Hematopoietic multipotent progenitor cell treated with erythropoietin and hydrocortisone succinate and interleukin-3 and kit ligand, for 8 days (in vitro differentiated cells): Measurements from ENCODE around the gene MT1X.
"Not testable (repeated sequence)": the region's sequence is repeated elsewhere in the genome, so short reads cannot be mapped to it uniquely, and the experiment has no call there.

Experiments
- DNase-seq: peaks from one replicate; pipeline ENCODE4 v3.0.0-alpha.2; 2015

The MT1X gene

GRCh38 chr16:56657555-56658326 lies 24.5 kb upstream of the MT1X start, which contains the start of gene MT1F:
Gene MT1F (plus strand): TSS chr16:56657959. CDS start chr16:56658059, 100 bp downstream.
- DNase-seq = peak; percentile 9

DNA sequence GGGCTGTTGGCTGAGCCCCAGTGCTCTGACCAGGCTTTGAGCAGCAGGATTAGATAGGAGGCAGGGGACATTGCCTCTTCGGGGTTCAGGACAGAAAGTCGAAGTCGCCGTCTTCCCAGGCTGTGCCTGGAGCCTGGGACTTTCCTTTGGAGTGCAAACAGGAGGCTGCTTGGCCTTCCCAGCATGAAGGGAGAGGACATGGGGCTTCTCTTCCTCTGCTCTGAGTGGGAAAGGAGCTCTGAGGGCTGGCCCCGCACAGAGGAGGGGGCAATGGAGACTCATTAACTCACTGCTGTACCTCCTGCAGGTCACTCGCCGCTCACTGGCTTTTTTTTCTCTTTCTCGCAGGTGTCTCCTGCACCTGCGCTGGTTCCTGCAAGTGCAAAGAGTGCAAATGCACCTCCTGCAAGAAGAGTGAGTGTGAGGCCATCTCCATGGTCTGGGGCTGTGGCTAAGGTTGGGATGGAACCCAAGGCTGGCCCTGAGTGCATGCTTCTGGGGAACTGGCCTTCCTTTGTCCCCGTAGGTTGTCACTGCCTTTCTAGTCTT lies 23.9 kb upstream of the MT1X start:
- no peak for DNase-seq

GRCh38 chr16:56662357-56663354 lies 19.6 kb upstream of the MT1X start:
- no peak for DNase-seq

GRCh38 chr16:56664506-56664905 lies 17.8 kb upstream of the MT1X start:
- no peak for DNase-seq

GRCh38 chr16:56665286-56666261 lies 16.7 kb upstream of the MT1X start:
- not testable (repeated sequence) for DNase-seq

GRCh38 chr16:56667581-56668571 lies 14.4 kb upstream of the MT1X start, which contains the start of gene MT1G:
Gene MT1G (minus strand): TSS chr16:56668065. CDS start chr16:56667993, 72 bp downstream.
- peak; percentile 6 for DNase-seq

DNA sequence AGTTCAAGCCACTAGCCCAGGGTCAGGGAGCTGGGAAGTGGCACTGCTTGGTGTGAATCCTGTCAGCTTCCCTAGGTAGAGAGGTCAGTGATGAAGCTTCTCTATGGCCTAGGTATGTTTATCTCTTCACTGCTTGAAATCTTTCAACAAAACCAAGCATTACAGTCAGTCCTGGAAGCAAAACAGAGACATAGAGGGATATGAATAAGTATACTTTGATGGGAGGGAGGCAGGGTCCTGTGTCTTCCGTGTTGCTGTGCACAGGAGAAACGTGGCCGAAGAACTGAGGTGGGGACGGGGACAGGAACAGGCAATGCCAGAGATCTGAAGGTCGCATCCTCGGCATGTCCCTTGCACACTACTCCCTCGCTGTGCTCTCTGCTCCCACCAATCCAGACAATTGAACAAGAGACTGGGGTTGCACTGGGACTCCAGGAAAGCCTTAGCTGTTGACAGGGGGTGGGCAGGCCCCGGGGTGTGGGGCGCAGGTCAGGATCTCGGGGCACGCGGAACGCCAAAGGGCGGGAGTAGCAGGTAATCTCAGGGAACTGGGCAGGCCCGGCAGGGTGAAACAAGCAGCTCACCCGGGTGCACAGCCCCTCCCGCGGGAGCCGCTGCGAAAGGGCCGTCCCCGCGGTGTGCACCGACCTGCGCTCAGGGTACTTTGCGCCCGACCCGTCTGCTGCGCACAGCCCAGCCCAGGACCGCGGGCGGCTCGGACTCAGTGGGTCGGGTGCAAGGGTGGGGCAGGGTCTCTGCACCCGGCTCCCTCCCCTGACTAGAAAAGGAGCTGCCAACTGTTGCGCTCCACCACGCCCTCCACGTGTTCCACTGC lies 13.0 kb upstream of the MT1X start, which contains the start of gene MT1H:
Gene MT1H (plus strand): TSS at position 810 of the 835 bp plus-strand sequence. CDS start 71 bp downstream, outside the sequence.
- DNase-seq = no peak

DNA sequence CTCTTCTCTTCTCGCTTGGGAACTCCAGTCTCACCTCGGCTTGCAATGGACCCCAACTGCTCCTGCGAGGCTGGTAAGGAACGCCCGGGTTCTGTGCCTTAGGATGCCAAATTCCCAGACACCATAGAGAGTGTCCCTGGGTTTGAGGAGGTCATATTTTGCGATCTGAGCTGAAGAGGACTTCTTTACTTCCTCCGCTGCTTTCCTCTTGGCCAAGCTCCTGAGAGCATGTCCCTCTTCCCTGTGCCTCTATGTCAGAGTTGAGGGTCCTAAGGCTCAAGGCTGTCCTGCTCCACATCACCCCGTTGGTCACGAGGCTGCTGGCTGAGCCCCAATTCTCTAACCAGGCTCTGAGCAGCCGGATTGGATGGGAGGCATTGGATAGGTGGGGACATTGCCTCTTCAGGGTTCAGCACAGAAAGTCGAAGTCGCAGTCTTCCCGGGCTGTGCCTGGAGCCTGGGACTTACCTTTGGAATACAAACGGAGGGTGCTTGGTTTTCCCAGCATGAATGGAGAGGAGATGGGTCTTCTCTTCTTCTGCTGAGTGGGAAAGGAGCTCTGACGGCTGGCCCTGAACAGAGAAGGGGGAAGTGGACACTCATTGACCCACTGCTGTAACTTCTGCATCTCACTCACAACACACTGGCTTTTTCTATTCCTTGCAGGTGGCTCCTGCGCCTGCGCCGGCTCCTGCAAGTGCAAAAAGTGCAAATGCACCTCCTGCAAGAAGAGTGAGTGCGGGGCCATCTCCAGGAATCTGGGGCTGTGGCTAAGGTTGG lies 12.2 kb upstream of the MT1X start:
- no peak for DNase-seq

DNA sequence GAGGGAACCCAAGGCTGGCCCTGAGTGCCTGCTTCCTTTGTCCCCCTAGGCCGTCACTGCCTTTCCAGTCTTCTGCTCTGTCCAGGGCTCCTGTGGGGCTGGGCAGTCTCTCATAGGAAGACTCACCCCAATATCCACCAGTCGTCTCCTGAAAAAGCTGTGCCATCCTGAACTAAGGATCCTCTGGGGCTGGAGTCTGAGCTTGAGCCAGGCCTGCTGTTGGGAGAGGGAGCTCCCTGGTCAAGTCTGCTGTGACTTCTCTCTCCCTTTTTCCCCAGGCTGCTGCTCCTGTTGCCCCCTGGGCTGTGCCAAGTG lies 11.7 kb upstream of the MT1X start:
- no peak for DNase-seq

DNA sequence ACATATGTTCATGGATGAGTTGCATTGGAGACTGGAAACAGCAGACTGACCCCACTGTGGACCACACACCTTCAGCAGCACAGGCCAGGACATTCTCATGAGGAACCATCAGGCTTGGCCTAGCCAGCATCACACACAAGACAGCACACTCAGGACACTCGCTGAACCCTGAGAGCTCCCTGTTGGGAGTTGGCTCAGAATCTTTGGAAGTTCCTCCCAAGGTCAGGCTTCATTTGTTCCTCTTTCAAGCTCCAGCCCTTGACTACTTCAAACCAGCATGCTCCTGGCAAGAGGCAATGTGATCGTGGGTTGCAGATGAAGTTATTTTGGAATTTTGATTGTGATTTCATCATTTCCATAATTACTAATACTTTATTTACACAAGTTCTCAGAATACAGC lies 10.6 kb upstream of the MT1X start:
- DNase-seq = not testable (repeated sequence)

GRCh38 chr16:56672171-56672570 lies 10.1 kb upstream of the MT1X start:
- not testable (repeated sequence) for DNase-seq

GRCh38 chr16:56672761-56673536 lies 9.3 kb upstream of the MT1X start:
- no peak for DNase-seq

DNA sequence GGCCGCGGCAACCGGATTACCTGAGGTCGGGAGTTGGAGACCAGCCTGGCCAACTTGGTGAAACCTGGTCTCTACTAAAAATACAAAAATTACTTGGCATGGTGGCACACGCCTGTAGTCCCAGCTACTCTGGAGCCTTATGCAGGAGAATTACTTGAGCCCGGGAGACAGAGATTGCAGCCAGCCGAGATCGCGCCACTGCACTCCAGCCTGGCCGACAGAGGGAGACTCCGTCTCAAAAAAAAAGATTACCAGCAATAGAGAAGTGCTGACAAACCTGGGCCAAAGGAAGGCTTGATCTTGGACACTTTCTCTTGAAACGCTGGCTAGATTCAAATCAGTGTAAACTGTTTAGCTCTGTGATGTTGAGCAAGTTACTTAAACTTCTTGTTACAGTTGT lies 8.3 kb upstream of the MT1X start:
- DNase-seq = peak; percentile 33

GRCh38 chr16:56674570-56674969 lies 7.7 kb upstream of the MT1X start:
- not testable (repeated sequence) for DNase-seq

DNA sequence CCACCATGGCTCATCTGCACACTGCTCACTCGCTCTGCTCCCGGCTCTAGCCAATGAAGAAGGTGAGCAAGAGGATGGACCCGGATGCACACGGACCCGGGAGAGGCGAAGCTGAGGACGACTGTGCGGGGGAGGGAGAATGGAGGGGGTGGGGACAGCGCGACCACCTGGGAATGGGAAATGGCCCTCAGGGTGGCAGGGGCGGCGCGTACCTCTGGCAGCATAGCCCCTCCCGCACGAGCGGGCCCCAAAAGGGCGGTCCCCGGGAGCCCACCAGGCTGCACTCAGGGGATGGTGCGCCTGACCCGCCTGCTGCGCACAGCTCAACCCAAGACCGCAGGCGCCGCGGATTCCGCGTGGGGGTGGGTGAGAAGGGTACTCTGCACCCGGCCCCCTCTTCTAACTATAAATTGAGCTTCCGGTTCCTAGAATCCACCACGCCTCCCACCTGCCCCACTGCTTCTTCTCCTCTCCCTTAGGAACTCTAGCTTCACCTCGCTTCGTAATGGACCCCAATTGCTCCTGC lies 6.5 kb upstream of the MT1X start:
- DNase-seq = no peak

GRCh38 chr16:56677474-56677873 lies 4.8 kb upstream of the MT1X start:
- no peak for DNase-seq

DNA sequence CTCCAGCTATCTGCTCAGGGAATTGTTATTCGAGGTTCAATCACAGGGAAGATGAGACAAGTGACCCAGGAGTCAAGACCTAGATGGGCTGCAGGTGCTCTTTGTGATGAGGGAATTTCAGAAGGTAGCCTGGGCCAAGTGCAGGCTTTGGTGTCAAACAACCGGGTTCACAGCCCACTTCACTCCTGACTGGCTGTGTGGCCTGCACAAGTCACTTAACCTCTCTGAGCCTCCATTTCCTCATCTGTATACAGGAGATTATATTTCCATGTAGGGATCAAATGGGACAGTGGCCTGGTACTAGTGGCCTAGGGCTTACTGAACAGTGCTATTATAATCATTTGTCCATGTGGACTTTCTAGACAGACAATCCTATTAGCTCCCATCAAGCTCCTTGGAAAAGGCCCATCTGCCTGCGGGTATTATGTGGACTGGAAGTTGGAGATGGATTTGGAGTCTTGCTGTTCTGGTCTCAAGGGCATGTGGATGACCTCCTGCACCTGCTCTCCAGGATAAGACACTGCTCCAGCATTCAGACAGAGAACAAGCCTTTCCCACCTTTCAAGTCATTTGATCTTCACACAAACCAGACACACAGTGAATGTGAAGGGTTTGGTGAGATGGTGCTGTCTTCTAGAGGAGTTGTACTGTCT lies 3.1 kb upstream of the MT1X start:
- no peak for DNase-seq
